Measurements from ENCODE around the gene PARD6G. TPM values are rescaled to one million over a fixed set of nuclear protein-coding genes. Genes with fewer than 3 reads are reported as not detected.

The PARD6G gene
- total and polyA plus RNA-seq, 10 of the 15 experiments (the other 5 are each of a cell fraction or from before 2014, with no cell fraction given): 0.20 to 2.0 (median 0.60) TPM

- Histone ChIP-seq H3K27ac (ENCODE audit: control insufficient read depth, insufficient read depth) (no peak overlapping the region), H3K4me2 (ENCODE audit: control insufficient read depth, insufficient read depth) (no peak overlapping the region), H4K20me1 (ENCODE audit: control insufficient read depth, insufficient read depth) (no peaks in the 10 kb centered on the region), H3K79me2 (ENCODE audit: control insufficient read depth, insufficient read depth, low read length) (no peaks in the 10 kb centered on the region), H2AFZ (ENCODE audit: control insufficient read depth, low read depth, low read length) (no peak overlapping the region), H3K9ac (ENCODE audit: control insufficient read depth, insufficient read depth, low read length) (no peak overlapping the region), H3K9me3 (replicated peaks; ENCODE audit: control insufficient read depth, insufficient read depth, low read length) (peaks cover 3% of the 10 kb centered on the region; the same call in 2 of the 3 replicates), H3K36me3 (ENCODE audit: control insufficient read depth in 2 of 2, insufficient read depth in 2 of 2, low read length in 1 of 2) (no peaks in the 10 kb centered on the region), H3K27me3 (replicated peaks in 1 of 2; ENCODE audit: control insufficient read depth in 2 of 2, insufficient read depth in 2 of 2, low read length in 1 of 2) (no peaks in the 10 kb centered on the region), H3K4me1 (ENCODE audit: control insufficient read depth, insufficient read depth, low read length) (no peaks in the 10 kb centered on the region), H3K4me3 (no peak overlapping the region)
- WGBS (ENCODE audit: insufficient coverage, insufficient replicate concordance, low lambda C conversion rate, missing lambda C conversion rate): 59% methylated on average over 6 of the region's 6 CpGs
- ChIA-PET RAD21 (ENCODE audit: unreplicated experiment) (no interaction called here), POLR2A (no interaction called here), SMC1A (ENCODE audit: uncharacterized antibody, unreplicated experiment) (no interaction called here), CTCF (interaction anchor here (1.8 to 3.3 kb wide), 2 partner anchors 9 to 90 kb away, joined by 9 to 19 read pairs; no protein-coding TSS in a partner anchor)
- intact Hi-C loops (cut with micrococcal nuclease; ENCODE audit: unreplicated experiment): no loop called here
- no peak for FAIRE-seq
- no peak for TF ChIP-seq NKRF (conservative IDR thresholded peaks at IDR 0.05)
- TF ChIP-seq SPI1 (IDR thresholded peaks at IDR 0.05; ENCODE audit: borderline replicate concordance, insufficient read depth, low read depth, low read length): no peak
- no peak for TF ChIP-seq HDAC6 (IDR thresholded peaks at IDR 0.05; ENCODE audit: unreplicated experiment)
- no peak for DNase-seq (ENCODE audit: low read depth, low spot score)
- ATAC-seq: no peak
- BruUV-seq (replicated peaks): no TSS peak
- in situ Hi-C loops (cut with MboI): no loop called here
These were observed 80.6 kb downstream of the PARD6G start for GRCh38 chr18:80166725-80167124.

GRCh38 chr18:80166240-80166639, 81.1 kb downstream of the PARD6G start:
- Histone ChIP-seq H3K9me3 (replicated peaks; ENCODE audit: control insufficient read depth, insufficient read depth, low read length) (peaks cover 3% of the 10 kb centered on the region; the same call in 2 of the 3 replicates), H3K4me2 (ENCODE audit: control insufficient read depth, insufficient read depth) (no peak overlapping the region), H2AFZ (ENCODE audit: control insufficient read depth, low read depth, low read length) (no peak overlapping the region), H3K36me3 (ENCODE audit: control insufficient read depth in 2 of 2, insufficient read depth in 2 of 2, low read length in 1 of 2) (no peaks in the 10 kb centered on the region), H3K27ac (ENCODE audit: control insufficient read depth, insufficient read depth) (no peak overlapping the region), H3K79me2 (ENCODE audit: control insufficient read depth, insufficient read depth, low read length) (no peaks in the 10 kb centered on the region), H3K4me3 (no peak overlapping the region), H3K9ac (ENCODE audit: control insufficient read depth, insufficient read depth, low read length) (no peak overlapping the region), H4K20me1 (ENCODE audit: control insufficient read depth, insufficient read depth) (no peaks in the 10 kb centered on the region), H3K27me3 (replicated peaks in 1 of 2; ENCODE audit: control insufficient read depth in 2 of 2, insufficient read depth in 2 of 2, low read length in 1 of 2) (no peaks in the 10 kb centered on the region), H3K4me1 (ENCODE audit: control insufficient read depth, insufficient read depth, low read length) (no peaks in the 10 kb centered on the region)
- DNase-seq (ENCODE audit: low read depth, low spot score) (no peak), FAIRE-seq (no peak), ATAC-seq (no peak)
- POLR2A ChIA-PET: no interaction called here
- no TSS peak for BruUV-seq (replicated peaks)
- CTCF ChIA-PET: interaction anchor here (0.9 to 1.8 kb wide), 2 partner anchors 9 to 90 kb away, joined by 3 to 9 read pairs; no protein-coding TSS in a partner anchor
- RAD21 ChIA-PET (ENCODE audit: unreplicated experiment): no interaction called here
- SMC1A ChIA-PET (ENCODE audit: uncharacterized antibody, unreplicated experiment): interaction anchor here (0.7 kb wide), 1 partner anchor 91 kb away, joined by 3 read pairs; no protein-coding TSS in a partner anchor
- in situ Hi-C loops (cut with MboI): no loop called here
- 61% methylated on average over 10 of the region's 10 CpGs for WGBS (ENCODE audit: insufficient coverage, insufficient replicate concordance, low lambda C conversion rate, missing lambda C conversion rate)
- intact Hi-C loops (cut with micrococcal nuclease; ENCODE audit: unreplicated experiment): no loop called here
- no peak for TF ChIP-seq CUX1 (IDR thresholded peaks at IDR 0.05; ENCODE audit: insufficient replicate concordance, low read depth, low read length)
- TF ChIP-seq MEF2B (IDR thresholded peaks at IDR 0.05; ENCODE audit: partially characterized antibody, poor library complexity, severe bottlenecking): no peak
- TF ChIP-seq CHD4 (IDR thresholded peaks at IDR 0.05): no peak
- TF ChIP-seq YY1 (IDR thresholded peaks at IDR 0.05; ENCODE audit: low read depth, low read length): no peak
- no peak for TF ChIP-seq ZNF622 (IDR thresholded peaks at IDR 0.05)
- no peak for TF ChIP-seq CEBPB (IDR thresholded peaks at IDR 0.05; ENCODE audit: borderline replicate concordance in 1 of 2, low read depth in 2 of 2, low read length in 2 of 2)
- no peak for TF ChIP-seq LARP7 (IDR thresholded peaks at IDR 0.05)
- TF ChIP-seq MEF2A (IDR thresholded peaks at IDR 0.05; ENCODE audit: insufficient read depth, low read depth, low read length): no peak

Measured in GM12878 (cell line).